Naive B cell (primary cell): Measurements from ENCODE around the gene ACADSB. TPM values are rescaled to one million over a fixed set of nuclear protein-coding genes. Genes with fewer than 3 reads are reported as not detected.

Source experiments
- ATAC-seq, 2 donors: fragments of 150-1000 bp; cut with Tn5 transposase; 2 replicates each; pipeline ENCODE4 v1.10.0; 2021; ENCODE audit warnings: low read depth in 2 of 2, mild to moderate bottlenecking in 2 of 2, moderate library complexity in 2 of 2
- DNase-seq: peaks from one replicate; pipeline ENCODE4 v3.0.0; 2022
- H3K27ac Mint-ChIP-seq, 6 donors: one replicate each; pipeline ENCODE4 v1.8.0; 2020 to 2022; ENCODE audit warnings: mild to moderate bottlenecking in 6 of 6, mixed read lengths in 6 of 6, moderate library complexity in 5 of 6, inconsistent platforms in 2 of 6
- H3K27me3 Mint-ChIP-seq, 3 donors: one replicate each; pipeline ENCODE4 v1.8.0; 2021 to 2022; ENCODE audit warnings: mixed read lengths in 3 of 3, mild to moderate bottlenecking in 1 of 3
- H3K36me3 Mint-ChIP-seq, 2 donors: one replicate each; pipeline ENCODE4 v1.8.0; 2020 to 2022; ENCODE audit warnings: mixed read lengths in 2 of 2, inconsistent platforms in 1 of 2, mild to moderate bottlenecking in 1 of 2
- H3K4me1 Mint-ChIP-seq, 3 donors: one replicate each; pipeline ENCODE4 v1.8.0; 2020 to 2022; ENCODE audit warnings: mixed read lengths in 3 of 3, inconsistent platforms in 1 of 3, mild to moderate bottlenecking in 1 of 3, moderate library complexity in 1 of 3
- H3K4me3 Mint-ChIP-seq, 8 donors: one replicate each; pipeline ENCODE4 v1.8.0; 2020 to 2022; ENCODE audit warnings: mild to moderate bottlenecking in 8 of 8, mixed read lengths in 8 of 8, moderate library complexity in 8 of 8, inconsistent platforms in 2 of 8
- H3K9me3 Mint-ChIP-seq, 7 donors: one replicate each; pipeline ENCODE4 v1.8.0; 2020 to 2022; ENCODE audit warnings: mixed read lengths in 7 of 7, mild to moderate bottlenecking in 5 of 7, inconsistent platforms in 2 of 7, moderate library complexity in 1 of 7
- polyA plus RNA-seq, 6 donors: library from polyadenylated mRNA; unstranded; fragments of 300-500 nt; fragmentation: Illumina TruSeq; gene quantifications; one replicate each; pipeline ENCODE4 v1.2.3, GENCODE V29; 2021; ENCODE audit warnings: low read depth in 6 of 6

The ACADSB gene
- polyA plus RNA-seq, 6 donors from 2014 or later: 18.4 to 28.6 (median 25.1) TPM

DNA sequence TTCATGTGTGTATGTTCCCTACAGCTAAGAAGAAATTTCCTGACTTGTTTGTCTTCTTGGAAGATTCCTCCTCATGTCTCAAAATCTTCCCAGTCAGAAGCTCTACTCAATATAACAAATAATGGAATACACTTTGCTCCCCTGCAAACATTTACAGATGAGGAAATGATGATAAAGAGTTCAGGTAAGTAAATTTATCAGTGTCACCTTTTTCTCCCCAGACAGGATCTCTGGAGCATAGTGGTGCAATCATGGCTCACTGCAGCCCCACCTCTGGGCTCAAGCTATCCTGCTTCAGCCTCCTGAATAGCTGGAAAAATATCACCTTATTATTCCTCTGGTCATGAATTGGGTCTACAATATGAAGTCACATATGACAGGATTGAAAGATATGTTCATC lies 25.5 kb downstream of the ACADSB start:
- H3K27ac Mint-ChIP-seq: peak overlapping the region in 1 of 6 donors; percentile 44
- no peaks in the 10 kb centered on the region for H3K27me3 Mint-ChIP-seq
- ATAC-seq: no peak
- no peaks in the 10 kb centered on the region for H3K9me3 Mint-ChIP-seq
- DNase-seq: no peak
- peaks cover 0 to 15% of the 10 kb centered on the region in 2 donors for H3K36me3 Mint-ChIP-seq
- peaks cover 0 to 3% (median 0%) of the 10 kb centered on the region in 3 donors for H3K4me1 Mint-ChIP-seq
- no peak overlapping the region for H3K4me3 Mint-ChIP-seq

- peaks cover 0 to 3% (median 0%) of the 10 kb centered on the region in 3 donors for H3K4me1 Mint-ChIP-seq
- DNase-seq (no peak), ATAC-seq (no peak)
- H3K4me3 Mint-ChIP-seq: no peak overlapping the region
- no peak overlapping the region for H3K27ac Mint-ChIP-seq
- H3K36me3 Mint-ChIP-seq: peaks cover 0 to 10% of the 10 kb centered on the region in 2 donors
- no peaks in the 10 kb centered on the region for H3K9me3 Mint-ChIP-seq
- no peaks in the 10 kb centered on the region for H3K27me3 Mint-ChIP-seq
Observed at GRCh38 chr10:123035467-123036086, 26.8 kb downstream of the ACADSB start.

GRCh38 chr10:123038782-123039631 lies 30.2 kb downstream of the ACADSB start:
- Mint-ChIP-seq H3K9me3 (no peaks in the 10 kb centered on the region), H3K27me3 (no peaks in the 10 kb centered on the region), H3K4me1 (peaks cover 0 to 6% (median 0%) of the 10 kb centered on the region in 3 donors), H3K27ac (peak overlapping the region in 1 of 6 donors; percentile 57), H3K4me3 (no peak overlapping the region), H3K36me3 (peaks cover 0 to 10% of the 10 kb centered on the region in 2 donors)
- DNase-seq (no peak), ATAC-seq (no peak)

DNA sequence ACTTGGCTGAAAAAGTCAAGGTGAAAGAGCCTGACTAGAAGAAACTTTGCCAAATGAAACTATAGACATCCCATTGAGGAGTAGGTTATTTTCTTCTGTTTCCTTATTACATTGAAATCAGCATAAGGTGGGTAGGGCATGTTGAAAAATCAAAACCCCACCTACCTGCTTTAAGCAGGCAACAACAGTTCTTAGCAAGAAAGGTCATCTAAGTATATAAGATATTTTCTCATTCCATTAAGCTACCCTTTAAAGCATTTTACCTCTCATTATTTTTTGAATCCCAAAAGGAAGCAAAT lies 30.8 kb downstream of the ACADSB start:
- H3K4me3 Mint-ChIP-seq: no peak overlapping the region
- H3K27me3 Mint-ChIP-seq: no peaks in the 10 kb centered on the region
- ATAC-seq (no peak), DNase-seq (no peak)
- H3K9me3 Mint-ChIP-seq: no peaks in the 10 kb centered on the region
- peaks cover 0 to 6% (median 0%) of the 10 kb centered on the region in 3 donors for H3K4me1 Mint-ChIP-seq
- peaks cover 0 to 10% of the 10 kb centered on the region in 2 donors for H3K36me3 Mint-ChIP-seq
- no peak overlapping the region for H3K27ac Mint-ChIP-seq

DNA sequence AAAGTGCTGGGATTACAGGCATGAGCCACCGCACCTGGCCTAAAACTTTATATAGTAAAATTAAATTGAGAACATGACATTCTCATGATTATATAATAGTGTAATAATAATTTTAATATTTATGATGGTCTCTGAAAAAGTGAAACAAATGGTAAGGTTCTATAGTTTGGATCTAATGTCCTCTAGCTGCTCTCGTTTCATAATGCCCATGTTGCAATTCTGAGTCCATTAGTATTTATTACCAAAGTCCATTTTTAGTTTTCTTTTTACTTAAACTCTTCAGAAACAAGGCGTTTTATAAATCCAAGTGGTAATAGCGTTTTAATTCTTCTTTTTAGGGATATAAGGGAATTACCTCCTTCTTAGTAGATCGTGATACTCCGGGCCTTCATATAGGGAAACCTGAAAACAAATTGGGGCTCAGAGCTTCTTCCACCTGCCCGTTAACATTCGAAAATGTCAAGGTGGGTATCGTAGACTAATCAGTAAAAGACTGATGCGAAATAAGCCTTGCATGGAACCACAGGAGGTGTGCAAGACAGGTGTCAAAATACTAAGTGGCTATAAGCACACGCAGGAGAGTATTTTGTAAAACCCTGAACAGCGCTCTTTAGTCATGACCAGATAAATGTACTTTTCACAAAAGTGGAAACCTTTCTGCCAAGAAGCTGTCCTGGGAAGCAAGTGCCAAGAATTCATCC lies 34.1 kb downstream of the ACADSB start:
- Mint-ChIP-seq H3K9me3 (no peaks in the 10 kb centered on the region), H3K27ac (no peak overlapping the region), H3K4me3 (no peak overlapping the region), H3K27me3 (no peaks in the 10 kb centered on the region), H3K4me1 (peaks cover 0 to 6% (median 0%) of the 10 kb centered on the region in 3 donors), H3K36me3 (no peaks in the 10 kb centered on the region)
- DNase-seq: no peak
- no peak for ATAC-seq

DNA sequence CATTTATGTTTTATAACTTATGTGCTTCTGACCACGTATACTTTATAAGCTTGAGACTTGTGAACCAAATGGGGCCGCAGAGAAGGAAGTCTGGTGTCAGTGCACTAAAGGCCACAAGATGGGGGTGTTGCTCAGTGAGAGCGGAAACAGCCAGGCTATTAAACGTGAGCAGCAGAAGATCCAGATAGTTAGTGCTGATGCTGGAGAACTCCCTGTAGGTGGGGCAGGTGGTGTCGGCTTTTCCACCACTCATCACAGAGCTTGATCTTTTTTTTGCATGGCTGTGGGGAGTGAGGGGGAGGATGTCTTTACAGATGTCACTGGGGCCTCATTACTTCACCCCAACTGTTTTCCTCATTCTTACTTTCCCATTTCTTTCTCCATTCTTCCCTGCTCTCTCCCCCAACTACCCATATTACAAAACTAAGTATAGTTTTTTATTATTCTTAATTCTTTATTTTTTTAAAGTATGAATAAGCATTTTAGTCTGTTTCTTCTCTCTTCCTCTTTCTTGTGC lies 34.7 kb downstream of the ACADSB start:
- H3K27me3 Mint-ChIP-seq: no peaks in the 10 kb centered on the region
- no peaks in the 10 kb centered on the region for H3K9me3 Mint-ChIP-seq
- DNase-seq (peak; percentile 25), ATAC-seq (peak; percentile 43 to 62)
- no peak overlapping the region for H3K27ac Mint-ChIP-seq
- H3K4me1 Mint-ChIP-seq: peaks cover 0 to 6% (median 0%) of the 10 kb centered on the region in 3 donors
- H3K36me3 Mint-ChIP-seq: no peaks in the 10 kb centered on the region
- no peak overlapping the region for H3K4me3 Mint-ChIP-seq

GRCh38 chr10:123044391-123044790 lies 35.6 kb downstream of the ACADSB start:
- Mint-ChIP-seq H3K27me3 (no peaks in the 10 kb centered on the region), H3K4me1 (peaks cover 0 to 3% (median 0%) of the 10 kb centered on the region in 3 donors), H3K36me3 (peaks cover 0 to 2% of the 10 kb centered on the region in 2 donors), H3K4me3 (no peak overlapping the region), H3K9me3 (no peaks in the 10 kb centered on the region), H3K27ac (no peak overlapping the region)
- DNase-seq: no peak
- no peak for ATAC-seq

GRCh38 chr10:123045961-123046731 lies 37.3 kb downstream of the ACADSB start:
- Mint-ChIP-seq H3K36me3 (peaks cover 0 to 10% of the 10 kb centered on the region in 2 donors), H3K4me3 (no peak overlapping the region), H3K27ac (peak overlapping the region in 1 of 6 donors; percentile 58), H3K4me1 (peaks cover 0 to 3% (median 0%) of the 10 kb centered on the region in 3 donors), H3K9me3 (no peaks in the 10 kb centered on the region), H3K27me3 (no peaks in the 10 kb centered on the region)
- no peak for ATAC-seq
- DNase-seq: no peak

GRCh38 chr10:123057968-123058367 lies 49.2 kb downstream of the ACADSB start:
- DNase-seq: no peak
- H3K9me3 Mint-ChIP-seq: peaks cover 0 to 5% (median 0%) of the 10 kb centered on the region in 7 donors
- peaks cover 17 to 19% of the 10 kb centered on the region in 2 donors for H3K36me3 Mint-ChIP-seq
- peaks cover 0 to 5% (median 4%) of the 10 kb centered on the region in 3 donors for H3K27me3 Mint-ChIP-seq
- H3K4me3 Mint-ChIP-seq: no peak overlapping the region
- no peaks in the 10 kb centered on the region for H3K4me1 Mint-ChIP-seq
- no peak for ATAC-seq
- H3K27ac Mint-ChIP-seq: no peak overlapping the region

GRCh38 chr10:123061865-123062264 lies 53.1 kb downstream of the ACADSB start:
- Mint-ChIP-seq H3K27ac (no peak overlapping the region), H3K27me3 (peaks cover 8 to 34% (median 25%) of the 10 kb centered on the region in 3 donors), H3K9me3 (peaks cover 0 to 4% (median 0%) of the 10 kb centered on the region in 7 donors), H3K4me1 (no peaks in the 10 kb centered on the region), H3K36me3 (no peaks in the 10 kb centered on the region), H3K4me3 (no peak overlapping the region)
- DNase-seq (no peak), ATAC-seq (no peak)

DNA sequence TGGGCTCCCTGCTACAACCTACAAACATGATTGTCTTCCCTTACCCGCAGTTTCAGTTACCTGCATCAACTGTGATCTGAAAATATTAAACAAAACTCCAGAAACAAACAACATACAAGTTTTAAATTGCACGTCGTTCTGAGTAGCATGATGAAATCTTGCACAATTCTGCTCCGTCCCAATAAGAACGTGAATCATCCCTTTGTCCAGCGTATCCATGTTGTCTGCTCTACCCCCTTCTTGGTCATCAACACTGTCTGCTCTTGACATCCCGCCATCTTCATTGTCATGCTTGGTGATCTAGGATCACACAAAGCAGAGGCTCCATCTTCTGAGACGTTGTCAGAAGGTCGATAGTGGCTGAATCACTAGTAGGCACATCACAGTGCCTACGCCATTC lies 53.9 kb downstream of the ACADSB start:
- DNase-seq (no peak), ATAC-seq (no peak)
- H3K4me3 Mint-ChIP-seq: no peak overlapping the region
- H3K27ac Mint-ChIP-seq: no peak overlapping the region
- peaks cover 11 to 38% (median 30%) of the 10 kb centered on the region in 3 donors for H3K27me3 Mint-ChIP-seq
- H3K4me1 Mint-ChIP-seq: no peaks in the 10 kb centered on the region
- H3K36me3 Mint-ChIP-seq: no peaks in the 10 kb centered on the region
- peaks cover 0 to 4% (median 0%) of the 10 kb centered on the region in 7 donors for H3K9me3 Mint-ChIP-seq

- ATAC-seq: no peak
- Mint-ChIP-seq H3K4me3 (no peak overlapping the region), H3K36me3 (no peaks in the 10 kb centered on the region), H3K27me3 (peaks cover 42 to 59% (median 47%) of the 10 kb centered on the region in 3 donors), H3K9me3 (peaks cover 0 to 4% (median 0%) of the 10 kb centered on the region in 7 donors), H3K4me1 (no peaks in the 10 kb centered on the region), H3K27ac (no peak overlapping the region)
- no peak for DNase-seq
Observed at GRCh38 chr10:123068087-123068853, 59.5 kb downstream of the ACADSB start.
